Spleen (tissue), 11 donors: ENCODE data around the gene IRS2. TPM values are rescaled to one million over a fixed set of nuclear protein-coding genes. Genes with fewer than 3 reads are reported as not detected.

ENCODE experiments used
- DNase-seq: peaks from one replicate; pipeline ENCODE4 v3.0.0-alpha.2; 2020
- H3K27ac ChIP-seq, 8 donors: fragments of 200-600 bp; sonication (generic) in 7 of 8; 1 replicate in 4 of 8; 2 replicates in 4 of 8; pipeline versions ENCODE4 v1.5.0 to v1.8.0; 2016 to 2021; ENCODE audit warnings: inconsistent platforms in 4 of 8, mild to moderate bottlenecking in 4 of 8, moderate library complexity in 1 of 8
- H3K27me3 ChIP-seq, 7 donors: fragments of 200-600 bp; sonication (generic) in 6 of 7; replicated peaks in 1 of 7; 1 replicate in 4 of 7; 2 replicates in 3 of 7; pipeline versions ENCODE4 v1.5.0 to v1.8.0; 2016 to 2021; ENCODE audit warnings: inconsistent platforms in 3 of 7, mild to moderate bottlenecking in 1 of 7
- H3K36me3 ChIP-seq, 6 donors: fragments of 200-600 bp; sonication (generic) in 5 of 6; 1 replicate in 4 of 6; 2 replicates in 2 of 6; pipeline versions ENCODE4 v1.5.0 to v1.8.0; 2016 to 2021; ENCODE audit warnings: inconsistent platforms in 2 of 6
- H3K4me1 ChIP-seq, 6 donors: fragments of 200-600 bp; sonication (generic) in 5 of 6; 1 replicate in 3 of 6; 2 replicates in 3 of 6; pipeline versions ENCODE4 v1.5.0 to v1.8.0; 2016 to 2021; ENCODE audit warnings: inconsistent platforms in 3 of 6
- H3K4me3 ChIP-seq, 8 donors: fragments of 200-600 bp; sonication (generic) in 7 of 8; 1 replicate in 4 of 8; 2 replicates in 4 of 8; pipeline versions ENCODE4 v1.5.0 to v1.8.0; 2016 to 2021; ENCODE audit warnings: inconsistent platforms in 4 of 8, mild to moderate bottlenecking in 4 of 8, moderate library complexity in 2 of 8
- H3K9me3 ChIP-seq, 8 donors: fragments of 200-600 bp; sonication (generic) in 7 of 8; 1 replicate in 4 of 8; 2 replicates in 4 of 8; pipeline versions ENCODE4 v1.5.0 to v1.8.0; 2016 to 2021; ENCODE audit warnings: inconsistent platforms in 4 of 8
- CTCF ChIP-seq, 11 experiments: fragments of 200-600 bp in 7 of 11; fragments of 450-650 bp in 4 of 11; sonication (generic) in 4 of 11; IDR thresholded peaks in 8 of 11; conservative IDR thresholded peaks in 3 of 11; 1 replicate in 7 of 11; 2 replicates in 4 of 11; pipeline versions ENCODE4 v1.4.0 to v1.8.0; 2016 to 2021; ENCODE audit warnings: antibody characterized with exemption in 11 of 11, inconsistent platforms in 4 of 11, mild to moderate bottlenecking in 1 of 11
- POLR2A ChIP-seq, 3 donors: fragments of 450-650 bp; IDR thresholded peaks; one replicate each; pipeline ENCODE4 v1.5.1; 2017; ENCODE audit warnings: antibody characterized with exemption in 3 of 3, mild to moderate bottlenecking in 1 of 3
- POLR2AphosphoS5 ChIP-seq, 3 donors: sonication (generic); formaldehyde crosslinking; IDR thresholded peaks; one replicate each; pipeline ENCODE4 v1.5.1; 2017; ENCODE audit warnings: antibody characterized with exemption in 3 of 3
- WGBS, 5 donors: extraction: QIAGEN DNeasy Blood & Tissue Kit in 3 of 5; methylation state at CpG; one replicate each; pipeline versions ENCODE4 v1.1.5 to v1.1.7; 2013 to 2018; 5-methylcytosine and 5-hydroxymethylcytosine counted together
- intact Hi-C: fragments of 100-400 bp; cut with DNase I; formaldehyde crosslinking; loops from one replicate; pipeline ENCODE4 v1.15.0; 2023; ENCODE audit warnings: low total_unique reads
- polyA plus RNA-seq, 3 donors: library from polyadenylated mRNA; stranded (reverse); fragments of 200-250 nt; gene quantifications; one replicate each; pipeline ENCODE4 v1.2.1, GENCODE V29; 2013
- total RNA-seq, 7 donors: library from RNA; depleted of rRNA in 3 of 7; stranded (reverse); fragments of >200 nt in 3 of 7; fragmentation: NEBNext Ultra II Directional in 4 of 7; extraction: Animal tissue kit (Norgen Biotek cat#: 25700) in 4 of 7; gene quantifications; one replicate each; pipeline versions ENCODE4 v1.1.0 to v1.2.1, GENCODE V29; 2016 to 2021
- donor health status: healthy with polysubstance abuse.
- donor health status: DM: no; HTN: no; CAD: no; lungs with moderate emphysema.
- donor health status: DM: no; HTN: no; CAD: no.
- donor health status: Bipolar disorder and iron deficiency.
- donor health status: healthy.
- donor health status: DM: no; HTN: no; CAD: no.
- donor health status: DM: yes; HTN: yes; CAD: no.

The IRS2 gene
- total and polyA plus RNA-seq, 10 donors = 1.4 to 31.3 (median 13.5) TPM

GRCh38 chr13:109773276-109773675 is 13.1 kb downstream of the IRS2 start:
- H3K36me3 ChIP-seq = peaks cover 0 to 42% (median 4%) of the 10 kb centered on the region in 6 donors
- H3K27me3 ChIP-seq = no peaks in the 10 kb centered on the region
- TF ChIP-seq CTCF (IDR thresholded peaks at IDR 0.05 in 8 of 11, conservative IDR thresholded peaks at IDR 0.05 in 3 of 11) (no peak), POLR2A (IDR thresholded peaks at IDR 0.05) (no peak), POLR2AphosphoS5 (IDR thresholded peaks at IDR 0.05) (no peak)
- intact Hi-C loops = no loop called here
- H3K4me1 ChIP-seq = peaks cover 0 to 24% (median 10%) of the 10 kb centered on the region in 6 donors
- no peak for DNase-seq
- WGBS, 5 donors = 87 to 95% (median 92%) methylated on average over 6 of the region's 6 CpGs
- no peak overlapping the region for H3K4me3 ChIP-seq
- H3K27ac ChIP-seq = no peak overlapping the region
- H3K9me3 ChIP-seq = no peaks in the 10 kb centered on the region

- no peaks in the 10 kb centered on the region for H3K9me3 ChIP-seq
- no peak overlapping the region for H3K27ac ChIP-seq
- peaks cover 0 to 19% (median 0%) of the 10 kb centered on the region in 6 donors for H3K4me1 ChIP-seq
- H3K4me3 ChIP-seq = no peak overlapping the region
- 91 to 97% (median 95%) methylated on average over 15 of the region's 15 CpGs for WGBS, 5 donors
- TF ChIP-seq POLR2AphosphoS5 (IDR thresholded peaks at IDR 0.05) = peak in 1 of 3 donors; percentile 70
- no peak for TF ChIP-seq CTCF (IDR thresholded peaks at IDR 0.05 in 8 of 11, conservative IDR thresholded peaks at IDR 0.05 in 3 of 11)
- peaks cover 0 to 52% (median 4%) of the 10 kb centered on the region in 6 donors for H3K36me3 ChIP-seq
- DNase-seq = no peak
- H3K27me3 ChIP-seq = no peaks in the 10 kb centered on the region
- intact Hi-C loops = no loop called here
These were observed 14.5 kb downstream of the IRS2 start for GRCh38 chr13:109771926-109772325.

GRCh38 chr13:109770436-109770835 is 15.9 kb downstream of the IRS2 start:
- WGBS, 5 donors = 93 to 97% (median 94%) methylated on average over 6 of the region's 6 CpGs

GRCh38 chr13:109769921-109770320 is 16.5 kb downstream of the IRS2 start:
- TF ChIP-seq POLR2A (IDR thresholded peaks at IDR 0.05) (no peak), POLR2AphosphoS5 (IDR thresholded peaks at IDR 0.05) (no peak), CTCF (IDR thresholded peaks at IDR 0.05 in 8 of 11, conservative IDR thresholded peaks at IDR 0.05 in 3 of 11) (no peak)
- H3K9me3 ChIP-seq = no peaks in the 10 kb centered on the region
- intact Hi-C loops = no loop called here
- 71 to 96% (median 88%) methylated on average over 5 of the region's 5 CpGs for WGBS, 5 donors
- no peak overlapping the region for H3K4me3 ChIP-seq
- peaks cover 0 to 54% (median 4%) of the 10 kb centered on the region in 6 donors for H3K36me3 ChIP-seq
- peaks cover 0 to 18% (median 0%) of the 10 kb centered on the region in 6 donors for H3K4me1 ChIP-seq
- DNase-seq = peak; percentile 74
- H3K27ac ChIP-seq = no peak overlapping the region
- no peaks in the 10 kb centered on the region for H3K27me3 ChIP-seq

More at GRCh38 chr13:109770436-109770835, 15.9 kb downstream of the IRS2 start:
- intact Hi-C loops = no loop called here
- H3K4me3 ChIP-seq = no peak overlapping the region
- peaks cover 0 to 54% (median 4%) of the 10 kb centered on the region in 6 donors for H3K36me3 ChIP-seq
- no peak for TF ChIP-seq CTCF (IDR thresholded peaks at IDR 0.05 in 8 of 11, conservative IDR thresholded peaks at IDR 0.05 in 3 of 11)
- H3K27me3 ChIP-seq = no peaks in the 10 kb centered on the region
- no peak overlapping the region for H3K27ac ChIP-seq
- H3K9me3 ChIP-seq = no peaks in the 10 kb centered on the region
- H3K4me1 ChIP-seq = peaks cover 0 to 16% (median 0%) of the 10 kb centered on the region in 6 donors
- DNase-seq = no peak
